Activated CD4-positive, alpha-beta T cell treated with anti-CD3 and anti-CD28 coated beads, Interleukin-2, amount 10 ng/mL, durations not matched to agents 7 days and 5 days (primary cell): ENCODE data around the gene PRDM2. TPM values are rescaled to one million over a fixed set of nuclear protein-coding genes. Genes with fewer than 3 reads are reported as not detected.

Experiments used
- CTCF ChIA-PET: fragments of 350-600 bp; sonication (Branson Sonifier 250); formaldehyde crosslinking; loops from one replicate; lab custom pipeline; 2021; ENCODE audit warnings: antibody characterized with exemption; lab: Charles Lee
- POLR2A ChIA-PET: fragments of 350-600 bp; sonication (Branson Sonifier 250); formaldehyde crosslinking; loops from one replicate; lab custom pipeline; 2021; ENCODE audit warnings: antibody characterized with exemption; lab: Charles Lee
- DNase-seq: peaks from one replicate; pipeline ENCODE4 v3.0.0-alpha.2; 2020
- H3K27ac Mint-ChIP-seq: one replicate; pipeline ENCODE4 v1.8.0; 2021; ENCODE audit warnings: mild to moderate bottlenecking, moderate library complexity, mixed read lengths
- H3K27me3 Mint-ChIP-seq: one replicate; pipeline ENCODE4 v1.8.0; 2021; ENCODE audit warnings: mixed read lengths
- H3K36me3 Mint-ChIP-seq: one replicate; pipeline ENCODE4 v1.8.0; 2021; ENCODE audit warnings: low read depth, mixed read lengths
- H3K4me1 Mint-ChIP-seq: one replicate; pipeline ENCODE4 v1.8.0; 2021; ENCODE audit warnings: mixed read lengths
- H3K4me3 Mint-ChIP-seq: one replicate; pipeline ENCODE4 v1.8.0; 2021; ENCODE audit warnings: mild to moderate bottlenecking, moderate library complexity, mixed read lengths
- H3K9me3 Mint-ChIP-seq: one replicate; pipeline ENCODE4 v1.8.0; 2021; ENCODE audit warnings: mixed read lengths
- total RNA-seq, 2 experiments: library from RNA; stranded (reverse); gene quantifications; one replicate each; pipeline ENCODE4 v1.2.3, GENCODE V29; 2021

PRDM2 gene
- total RNA-seq, 2 experiments from 2014 or later: 57.7 to 63.1 TPM

GRCh38 chr1:13807209-13807608 is 107.2 kb downstream of the PRDM2 start:
- Mint-ChIP-seq H3K27me3 (no peaks in the 10 kb centered on the region), H3K4me3 (no peak overlapping the region), H3K36me3 (no peaks in the 10 kb centered on the region), H3K9me3 (no peaks in the 10 kb centered on the region), H3K27ac (no peak overlapping the region), H3K4me1 (peaks cover 19% of the 10 kb centered on the region)
- ChIA-PET CTCF (no interaction called here), POLR2A (no interaction called here)
- peak; percentile 23 for DNase-seq

DNA sequence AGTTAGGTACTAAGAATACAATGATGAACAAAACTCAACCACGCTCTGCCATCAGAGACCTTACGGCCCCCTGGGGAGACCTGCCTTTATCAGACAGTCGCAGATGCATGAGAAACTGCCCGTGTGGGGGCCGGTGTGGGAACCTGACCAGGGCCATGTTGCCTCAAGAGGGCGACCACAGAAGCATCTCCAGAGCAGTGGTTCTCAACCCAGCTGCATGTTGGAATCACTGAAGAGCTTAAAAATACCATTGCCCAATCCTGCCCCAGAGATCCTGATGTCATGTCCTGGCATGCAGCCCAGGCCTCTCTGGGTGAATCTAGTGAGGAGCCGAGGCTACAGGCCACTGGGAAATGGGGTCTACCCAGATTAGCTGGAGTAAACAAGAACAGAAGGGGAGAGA is 108.7 kb downstream of the PRDM2 start:
- H3K36me3 Mint-ChIP-seq: no peaks in the 10 kb centered on the region
- no peaks in the 10 kb centered on the region for H3K9me3 Mint-ChIP-seq
- H3K4me1 Mint-ChIP-seq: peaks cover 24% of the 10 kb centered on the region
- POLR2A ChIA-PET: no interaction called here
- H3K27me3 Mint-ChIP-seq: no peaks in the 10 kb centered on the region
- H3K27ac Mint-ChIP-seq: no peak overlapping the region
- H3K4me3 Mint-ChIP-seq: no peak overlapping the region
- CTCF ChIA-PET: no interaction called here
- no peak for DNase-seq

DNA sequence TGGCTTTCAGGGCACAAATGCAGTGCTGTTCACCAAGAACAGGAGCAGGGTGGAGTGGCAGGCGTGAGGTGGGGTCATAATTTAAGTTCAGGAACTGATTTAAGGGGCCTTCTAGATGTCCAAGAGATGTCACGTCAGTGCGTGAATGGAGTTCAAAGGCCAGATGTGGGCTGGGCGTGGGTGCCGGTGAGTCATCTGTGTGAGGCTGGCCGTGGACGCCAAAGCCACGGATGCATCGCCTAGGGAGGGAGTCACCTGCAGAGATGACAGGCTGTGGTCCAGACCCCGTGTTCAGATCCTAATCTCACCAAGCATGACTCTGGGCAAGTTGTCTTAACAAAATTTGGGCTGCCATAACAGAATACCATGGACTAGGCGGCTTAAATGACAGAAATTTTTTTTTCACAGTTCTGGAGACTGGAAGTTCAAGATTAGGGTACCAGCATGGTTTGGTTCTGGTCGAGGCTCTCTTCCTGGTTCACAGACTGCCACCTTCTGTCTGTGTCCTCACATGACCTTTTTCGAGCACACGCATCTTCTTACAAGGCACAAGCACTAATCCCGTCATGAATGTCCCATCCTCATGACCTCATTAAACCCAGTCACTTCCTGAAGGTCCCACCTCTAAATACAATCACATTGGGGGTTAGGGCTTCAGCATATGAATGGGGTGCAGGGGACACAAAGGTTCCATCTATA is 109.6 kb downstream of the PRDM2 start:
- Mint-ChIP-seq H3K27me3 (no peaks in the 10 kb centered on the region), H3K36me3 (no peaks in the 10 kb centered on the region), H3K4me1 (peaks cover 24% of the 10 kb centered on the region), H3K4me3 (no peak overlapping the region), H3K27ac (peak overlapping the region; percentile 26), H3K9me3 (no peaks in the 10 kb centered on the region)
- DNase-seq: no peak
- ChIA-PET POLR2A (no interaction called here), CTCF (no interaction called here)

GRCh38 chr1:13812456-13813397 is 112.7 kb downstream of the PRDM2 start:
- Mint-ChIP-seq H3K36me3 (no peaks in the 10 kb centered on the region), H3K4me1 (peaks cover 17% of the 10 kb centered on the region), H3K9me3 (no peaks in the 10 kb centered on the region), H3K4me3 (no peak overlapping the region), H3K27me3 (no peaks in the 10 kb centered on the region), H3K27ac (no peak overlapping the region)
- ChIA-PET POLR2A (no interaction called here), CTCF (no interaction called here)
- no peak for DNase-seq

DNA sequence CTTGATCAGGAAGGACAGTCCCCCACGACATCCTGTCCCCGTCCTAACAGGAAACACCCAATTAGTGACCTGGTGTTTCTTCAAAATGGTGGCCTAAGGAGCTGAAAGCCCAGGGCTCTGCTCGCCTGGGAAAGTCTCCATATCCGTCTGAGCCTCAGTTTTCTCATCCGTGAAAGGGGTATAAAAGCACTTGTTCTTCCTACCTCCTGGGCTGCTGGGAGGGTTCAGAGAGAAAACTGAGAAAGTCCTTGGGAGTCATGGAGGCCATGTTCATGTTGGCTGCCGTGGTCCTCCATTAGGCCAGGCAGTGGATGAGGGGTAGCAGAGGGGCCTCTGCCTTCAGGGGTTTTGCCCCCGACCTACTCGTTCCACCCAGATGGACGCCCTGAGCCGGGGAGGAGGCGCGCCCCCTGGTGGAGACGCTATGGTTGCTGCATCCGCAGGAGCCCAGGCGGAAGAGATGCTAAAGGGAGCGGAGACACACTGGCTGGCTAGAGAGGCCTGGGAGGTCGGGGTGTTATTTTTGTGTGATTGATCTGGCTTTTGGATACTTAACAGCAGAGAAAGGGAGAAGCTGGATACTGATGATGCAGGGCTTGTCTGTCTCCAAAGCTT is 113.5 kb downstream of the PRDM2 start:
- H3K36me3 Mint-ChIP-seq: no peaks in the 10 kb centered on the region
- H3K4me3 Mint-ChIP-seq: no peak overlapping the region
- H3K4me1 Mint-ChIP-seq: peaks cover 17% of the 10 kb centered on the region
- H3K27ac Mint-ChIP-seq: no peak overlapping the region
- no peaks in the 10 kb centered on the region for H3K27me3 Mint-ChIP-seq
- no peaks in the 10 kb centered on the region for H3K9me3 Mint-ChIP-seq
- peak; percentile 59 for DNase-seq
- CTCF ChIA-PET: interaction anchor here (0.6 to 1.5 kb wide), 2 partner anchors 11 to 926 kb away, joined by 3 to 4 read pairs; no protein-coding TSS in a partner anchor
- POLR2A ChIA-PET: interaction anchor here (0.6 kb wide), 1 partner anchor 216 kb away, joined by 3 read pairs; no protein-coding TSS in a partner anchor

- H3K4me3 Mint-ChIP-seq: no peak overlapping the region
- ChIA-PET CTCF (interaction anchor here (0.6 to 1.5 kb wide), 2 partner anchors 10 to 925 kb away, joined by 3 to 4 read pairs; no protein-coding TSS in a partner anchor), POLR2A (interaction anchor here (0.6 kb wide), 1 partner anchor 217 kb away, joined by 3 read pairs; no protein-coding TSS in a partner anchor)
Measured at GRCh38 chr1:13814131-13814530, 114.1 kb downstream of the PRDM2 start.

DNA sequence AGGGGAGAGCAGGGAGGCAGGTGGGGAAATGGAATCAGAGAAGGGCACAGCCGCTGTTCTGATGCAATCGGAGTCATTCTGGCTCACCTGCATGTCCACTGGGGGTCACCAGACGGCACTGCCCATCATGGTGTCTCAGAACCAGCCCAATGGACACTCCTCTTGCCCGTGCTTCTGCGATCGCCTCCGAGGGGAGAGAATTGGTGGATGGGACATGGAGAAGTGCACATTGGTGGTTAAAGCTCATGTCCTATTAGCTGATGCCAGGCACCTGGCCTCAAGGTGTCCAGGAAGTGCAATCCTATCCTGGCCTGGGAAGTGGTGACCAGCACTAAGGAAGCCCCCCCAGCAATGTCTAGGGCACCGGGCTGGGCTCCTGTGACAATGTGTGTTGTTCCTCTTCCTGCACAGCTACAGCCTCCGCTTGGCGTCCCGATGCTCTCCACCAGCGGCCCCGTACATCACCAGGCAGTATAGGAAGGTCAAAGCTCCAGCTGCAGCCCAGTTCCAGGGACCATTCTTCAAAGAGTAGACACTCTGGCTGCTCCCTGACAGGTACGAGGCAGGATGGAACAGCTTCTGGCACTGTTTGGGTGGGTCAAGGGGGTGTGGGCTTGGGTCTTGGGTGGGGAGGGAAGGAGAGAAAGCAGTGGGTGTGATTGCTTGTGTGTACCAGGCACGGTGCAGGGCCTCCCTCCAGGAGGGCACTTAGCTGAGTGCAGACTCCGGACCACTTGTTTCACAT is 116.2 kb downstream of the PRDM2 start:
- Mint-ChIP-seq H3K4me1 (peaks cover 6% of the 10 kb centered on the region), H3K4me3 (no peak overlapping the region), H3K36me3 (no peaks in the 10 kb centered on the region), H3K27me3 (no peaks in the 10 kb centered on the region), H3K9me3 (no peaks in the 10 kb centered on the region), H3K27ac (no peak overlapping the region)
- no peak for DNase-seq
- CTCF ChIA-PET: no interaction called here
- POLR2A ChIA-PET: no interaction called here

More at GRCh38 chr1:13814131-13814530, 114.1 kb downstream of the PRDM2 start:
- H3K9me3 Mint-ChIP-seq: no peaks in the 10 kb centered on the region
- DNase-seq: no peak
- no peaks in the 10 kb centered on the region for H3K36me3 Mint-ChIP-seq
- peaks cover 14% of the 10 kb centered on the region for H3K4me1 Mint-ChIP-seq
- H3K27me3 Mint-ChIP-seq: no peaks in the 10 kb centered on the region
- H3K27ac Mint-ChIP-seq: no peak overlapping the region

DNA sequence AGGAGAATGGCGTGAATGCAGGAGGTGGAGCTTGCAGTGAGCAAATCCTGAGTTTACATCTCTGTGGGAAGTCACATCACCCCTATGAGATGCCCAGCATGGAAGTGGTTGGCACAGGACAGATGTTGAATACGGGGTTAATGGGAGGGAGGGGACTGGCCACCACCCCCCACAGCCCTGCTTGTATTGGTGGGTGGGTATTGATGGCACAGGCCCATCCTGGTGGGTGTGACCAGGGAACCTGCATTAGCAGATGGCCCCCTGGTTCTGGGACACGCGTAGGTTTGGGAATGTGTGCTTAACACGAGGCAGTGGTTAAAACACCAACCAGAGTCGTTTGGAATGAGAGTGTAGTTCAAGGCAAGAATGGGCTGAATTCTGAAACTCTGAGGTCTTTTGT is 117.9 kb downstream of the PRDM2 start:
- ChIA-PET CTCF (interaction anchor here (0.7 kb wide), 1 partner anchor 1216 kb away, joined by 3 read pairs; no protein-coding TSS in a partner anchor), POLR2A (no interaction called here)
- DNase-seq: no peak
- Mint-ChIP-seq H3K36me3 (no peaks in the 10 kb centered on the region), H3K4me3 (no peak overlapping the region), H3K27ac (no peak overlapping the region), H3K4me1 (peaks cover 4% of the 10 kb centered on the region), H3K9me3 (no peaks in the 10 kb centered on the region), H3K27me3 (no peaks in the 10 kb centered on the region)

DNA sequence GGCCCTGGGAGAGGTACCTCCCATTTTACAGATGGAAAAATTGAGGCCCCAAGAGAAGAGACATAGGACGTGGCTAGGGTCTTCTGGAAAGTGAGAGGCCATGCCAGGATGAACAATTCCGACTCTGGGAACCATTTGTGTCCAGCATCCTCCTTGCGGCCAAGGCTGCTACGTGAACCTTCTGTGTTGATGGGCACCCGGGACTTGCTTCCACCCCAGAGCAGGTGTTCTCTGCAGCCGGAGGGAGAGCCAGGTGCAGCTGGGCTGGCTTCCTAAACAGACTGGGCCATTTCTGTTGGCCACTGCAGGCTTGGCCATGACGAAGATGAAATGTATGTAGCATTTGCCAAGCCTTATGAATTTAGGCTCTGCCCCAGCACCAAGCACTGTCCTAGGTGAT is 118.9 kb downstream of the PRDM2 start:
- Mint-ChIP-seq H3K27me3 (no peaks in the 10 kb centered on the region), H3K9me3 (no peaks in the 10 kb centered on the region), H3K4me3 (no peak overlapping the region), H3K27ac (no peak overlapping the region), H3K4me1 (no peaks in the 10 kb centered on the region), H3K36me3 (no peaks in the 10 kb centered on the region)
- DNase-seq: no peak
- ChIA-PET POLR2A (no interaction called here), CTCF (interaction anchor here (1.0 kb wide), 1 partner anchor 10 kb away, joined by 3 read pairs; no protein-coding TSS in a partner anchor)

- H3K27me3 Mint-ChIP-seq: no peaks in the 10 kb centered on the region
- no peak for DNase-seq
- POLR2A ChIA-PET: no interaction called here
- no peaks in the 10 kb centered on the region for H3K9me3 Mint-ChIP-seq
- no peak overlapping the region for H3K27ac Mint-ChIP-seq
- no peaks in the 10 kb centered on the region for H3K4me1 Mint-ChIP-seq
- H3K4me3 Mint-ChIP-seq: no peak overlapping the region
- no peaks in the 10 kb centered on the region for H3K36me3 Mint-ChIP-seq
- CTCF ChIA-PET: no interaction called here
Measured at GRCh38 chr1:13819642-13820041, 119.7 kb downstream of the PRDM2 start.

DNA sequence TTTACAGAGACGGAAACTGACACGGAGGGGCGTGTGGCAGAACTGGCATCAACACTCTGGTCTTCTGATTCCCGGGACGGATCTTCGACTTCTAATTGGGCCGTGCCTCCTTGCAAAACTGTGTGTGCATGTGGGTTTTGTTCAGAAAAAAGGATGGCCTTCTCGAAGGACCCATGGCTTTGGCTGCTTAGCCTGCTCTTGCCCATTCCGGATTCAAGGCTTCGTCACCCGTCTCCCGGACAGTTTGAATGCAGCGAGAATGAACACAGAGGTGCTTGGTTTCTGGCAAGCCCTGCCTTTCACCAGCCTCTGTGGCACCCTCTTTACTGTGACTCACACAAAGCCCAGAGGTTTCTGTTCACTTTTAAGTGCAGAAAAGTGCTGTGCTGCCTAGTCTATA is 120.1 kb downstream of the PRDM2 start:
- POLR2A ChIA-PET: no interaction called here
- Mint-ChIP-seq H3K9me3 (no peaks in the 10 kb centered on the region), H3K27ac (no peak overlapping the region), H3K36me3 (no peaks in the 10 kb centered on the region), H3K4me1 (no peaks in the 10 kb centered on the region), H3K27me3 (no peaks in the 10 kb centered on the region), H3K4me3 (no peak overlapping the region)
- CTCF ChIA-PET: no interaction called here
- no peak for DNase-seq

DNA sequence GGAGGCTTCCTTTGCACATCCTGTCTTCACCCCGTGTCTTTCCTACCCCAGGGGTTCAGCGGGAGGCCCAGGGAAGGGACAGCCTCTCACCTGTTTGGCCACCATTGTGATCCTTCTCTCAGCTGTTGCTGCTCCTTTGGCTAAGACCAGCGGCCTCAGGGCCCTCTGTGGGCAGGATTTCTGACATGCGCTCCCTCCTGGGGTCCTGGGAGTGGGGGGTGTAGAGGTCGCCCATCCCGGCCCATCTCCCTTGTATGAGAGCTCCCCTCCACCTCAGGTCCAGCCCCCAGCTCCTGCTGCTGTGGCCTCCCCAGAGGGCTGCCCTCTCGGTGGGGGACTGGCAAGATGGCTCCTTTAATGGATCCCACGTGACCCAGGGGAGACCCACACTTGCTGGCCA is 120.5 kb downstream of the PRDM2 start:
- Mint-ChIP-seq H3K27ac (no peak overlapping the region), H3K9me3 (no peaks in the 10 kb centered on the region), H3K4me1 (no peaks in the 10 kb centered on the region), H3K27me3 (no peaks in the 10 kb centered on the region), H3K4me3 (no peak overlapping the region), H3K36me3 (no peaks in the 10 kb centered on the region)
- POLR2A ChIA-PET: no interaction called here
- no peak for DNase-seq
- CTCF ChIA-PET: no interaction called here
